Esophagus muscularis mucosa (tissue), 3 donors: ENCODE results near the gene RNF7.

Experiments used
- CTCF ChIP-seq, 3 experiments: fragments of 200-600 bp in 2 of 3; fragments of 450-650 bp in 1 of 3; sonication (generic) in 2 of 3; IDR thresholded peaks; one replicate each; pipeline ENCODE4 v1.5.1; 2017 to 2019; ENCODE audit warnings: antibody characterized with exemption in 3 of 3, mild to moderate bottlenecking in 2 of 3, moderate library complexity in 1 of 3
- POLR2A ChIP-seq: fragments of 450-650 bp; IDR thresholded peaks from one replicate; pipeline ENCODE4 v1.6.1; 2017; ENCODE audit warnings: antibody characterized with exemption, moderate library complexity, mild to moderate bottlenecking, low read depth
- POLR2AphosphoS5 ChIP-seq, 2 donors: sonication (generic); formaldehyde crosslinking; IDR thresholded peaks; one replicate each; pipeline ENCODE4 v1.6.1; 2017; ENCODE audit warnings: antibody characterized with exemption in 2 of 2

GRCh38 chr3:141776376-141776775 lies 38.3 kb downstream of the RNF7 start:
- TF ChIP-seq CTCF (IDR thresholded peaks at IDR 0.05) (no peak), POLR2A (no peak), POLR2AphosphoS5 (IDR thresholded peaks at IDR 0.05) (no peak)
